CD8-positive, alpha-beta memory T cell (primary cell): Measurements from ENCODE around the gene ZNF217. TPM values are rescaled to one million over a fixed set of nuclear protein-coding genes. Genes with fewer than 3 reads are reported as not detected.

Experiments used
- CTCF ChIA-PET: fragments of 350-600 bp; sonication (Branson Sonifier 250); formaldehyde crosslinking; loops from one replicate; lab custom pipeline; 2021; ENCODE audit warnings: antibody characterized with exemption; lab: Charles Lee
- POLR2A ChIA-PET: fragments of 350-600 bp; sonication (Branson Sonifier 250); formaldehyde crosslinking; loops from one replicate; lab custom pipeline; 2021; ENCODE audit warnings: antibody characterized with exemption; lab: Charles Lee
- DNase-seq, 5 donors: peaks; one replicate each; pipeline versions ENCODE4 v3.0.0 to v3.0.0-alpha.2; 2020 to 2022; ENCODE audit warnings: mixed read lengths in 1 of 5
- H3K27ac ChIP-seq: one replicate; pipeline ENCODE4 v1.7.0; 2013; ENCODE audit warnings: low read depth, mild to moderate bottlenecking, low read length, moderate library complexity
- H3K27me3 ChIP-seq: 2 replicates; pipeline ENCODE4 v1.7.0; 2013; ENCODE audit warnings: low read length, mild to moderate bottlenecking; ENCODE audit not compliant: insufficient read depth, poor library complexity, severe bottlenecking
- H3K36me3 ChIP-seq: 2 replicates; pipeline ENCODE4 v1.7.0; 2013; ENCODE audit warnings: mild to moderate bottlenecking, low read length, moderate library complexity; ENCODE audit not compliant: insufficient read depth
- H3K4me1 ChIP-seq: 2 replicates; pipeline ENCODE4 v1.7.0; 2013; ENCODE audit warnings: mild to moderate bottlenecking, low read length, moderate library complexity; ENCODE audit not compliant: insufficient read depth
- H3K4me3 ChIP-seq: 2 replicates; pipeline ENCODE4 v1.7.0; 2013; ENCODE audit warnings: mild to moderate bottlenecking, low read length
- H3K9me3 ChIP-seq: 2 replicates; pipeline ENCODE4 v1.7.0; 2013; ENCODE audit warnings: mild to moderate bottlenecking, low read length
- H3K27ac Mint-ChIP-seq, 8 donors: one replicate each; pipeline ENCODE4 v1.8.0; 2020 to 2021; ENCODE audit warnings: mixed read lengths in 8 of 8, mild to moderate bottlenecking in 6 of 8, inconsistent platforms in 3 of 8, moderate library complexity in 3 of 8
- H3K27me3 Mint-ChIP-seq, 2 donors: one replicate each; pipeline ENCODE4 v1.8.0; 2020 to 2021; ENCODE audit warnings: mixed read lengths in 2 of 2, mild to moderate bottlenecking in 1 of 2, moderate library complexity in 1 of 2
- H3K36me3 Mint-ChIP-seq, 3 donors: one replicate each; pipeline ENCODE4 v1.8.0; 2020 to 2021; ENCODE audit warnings: mixed read lengths in 3 of 3, inconsistent platforms in 1 of 3, mild to moderate bottlenecking in 1 of 3
- H3K4me1 Mint-ChIP-seq, 3 donors: one replicate each; pipeline ENCODE4 v1.8.0; 2020 to 2021; ENCODE audit warnings: mixed read lengths in 3 of 3, inconsistent platforms in 1 of 3, mild to moderate bottlenecking in 1 of 3
- H3K4me3 Mint-ChIP-seq, 7 donors: one replicate each; pipeline ENCODE4 v1.8.0; 2020 to 2021; ENCODE audit warnings: mixed read lengths in 7 of 7, mild to moderate bottlenecking in 6 of 7, moderate library complexity in 4 of 7, inconsistent platforms in 2 of 7
- H3K9me3 Mint-ChIP-seq, 5 donors: one replicate each; pipeline ENCODE4 v1.8.0; 2020 to 2022; ENCODE audit warnings: mixed read lengths in 5 of 5, mild to moderate bottlenecking in 3 of 5, moderate library complexity in 2 of 5, inconsistent platforms in 1 of 5
- polyA plus RNA-seq: library from polyadenylated mRNA; unstranded; fragments of 300-500 nt; fragmentation: Illumina TruSeq; gene quantifications from one replicate; pipeline ENCODE4 v1.2.3, GENCODE V29; 2021
- total RNA-seq, 2 experiments: library from RNA; stranded (reverse); gene quantifications; one replicate each; pipeline ENCODE4 v1.2.3, GENCODE V29; 2021

ZNF217 gene
- total and polyA plus RNA-seq, 3 experiments from 2014 or later = 24.0 to 54.3 (median 52.5) TPM

GRCh38 chr20:53575481-53576194, 18.0 kb downstream of the ZNF217 start:
- Mint-ChIP-seq H3K4me1 (peaks cover 84 to 98% (median 94%) of the 10 kb centered on the region in 3 donors), H3K27me3 (no peaks in the 10 kb centered on the region), H3K9me3 (no peaks in the 10 kb centered on the region), H3K4me3 (peak overlapping the region; percentile 62 to 87 (median 71)), H3K36me3 (peaks cover 17 to 98% (median 38%) of the 10 kb centered on the region in 3 donors), H3K27ac (peak overlapping the region; percentile 74 to 94 (median 90))
- Histone ChIP-seq H3K36me3 (peaks cover 46% of the 10 kb centered on the region), H3K27me3 (no peaks in the 10 kb centered on the region), H3K9me3 (no peaks in the 10 kb centered on the region), H3K4me3 (no peak overlapping the region), H3K4me1 (peaks cover 80% of the 10 kb centered on the region), H3K27ac (peak overlapping the region; percentile 4)
- POLR2A ChIA-PET = interaction anchor here (0.6 to 0.9 kb wide), 2 partner anchors 211 to 364 kb away, joined by 5 read pairs; no protein-coding TSS in a partner anchor
- CTCF ChIA-PET = interaction anchor here (1.0 to 8.9 kb wide), 5 partner anchors 10 to 381 kb away, joined by 3 to 83 read pairs (median 4); no protein-coding TSS in a partner anchor
- DNase-seq = no peak

GRCh38 chr20:53574819-53575218, 18.8 kb downstream of the ZNF217 start:
- Histone ChIP-seq H3K27me3 (no peaks in the 10 kb centered on the region), H3K27ac (no peak overlapping the region), H3K36me3 (peaks cover 52% of the 10 kb centered on the region), H3K4me3 (no peak overlapping the region), H3K9me3 (no peaks in the 10 kb centered on the region), H3K4me1 (peaks cover 76% of the 10 kb centered on the region)
- Mint-ChIP-seq H3K9me3 (no peaks in the 10 kb centered on the region), H3K27me3 (no peaks in the 10 kb centered on the region), H3K4me1 (peaks cover 83 to 98% (median 94%) of the 10 kb centered on the region in 3 donors), H3K4me3 (peak overlapping the region; percentile 8 to 87 (median 44)), H3K27ac (peak overlapping the region; percentile 74 to 94 (median 90)), H3K36me3 (peaks cover 21 to 97% (median 39%) of the 10 kb centered on the region in 3 donors)
- POLR2A ChIA-PET = interaction anchor here (0.9 kb wide), 1 partner anchor 365 kb away, joined by 5 read pairs; no protein-coding TSS in a partner anchor
- CTCF ChIA-PET = interaction anchor here (1.0 to 8.9 kb wide), 4 partner anchors 9 to 382 kb away, joined by 3 to 83 read pairs (median 4); no protein-coding TSS in a partner anchor
- no peak for DNase-seq

- H3K27ac ChIP-seq = no peak overlapping the region
- Mint-ChIP-seq H3K4me1 (peaks cover 82 to 98% (median 97%) of the 10 kb centered on the region in 3 donors), H3K27ac (peak overlapping the region in 6 of 8 donors; percentile 82 to 97 (median 92)), H3K27me3 (no peaks in the 10 kb centered on the region), H3K4me3 (peak overlapping the region; percentile 8 to 87 (median 44)), H3K36me3 (peaks cover 21 to 97% (median 40%) of the 10 kb centered on the region in 3 donors), H3K9me3 (no peaks in the 10 kb centered on the region)
- H3K4me1 ChIP-seq = peaks cover 71% of the 10 kb centered on the region
- DNase-seq = no peak
- ChIA-PET CTCF (interaction anchor here (1.7 kb wide), 1 partner anchor 9 kb away, joined by 4 read pairs; no protein-coding TSS in a partner anchor), POLR2A (interaction anchor here (0.9 kb wide), 1 partner anchor 365 kb away, joined by 5 read pairs; no protein-coding TSS in a partner anchor)
- H3K9me3 ChIP-seq = no peaks in the 10 kb centered on the region
- H3K36me3 ChIP-seq = peaks cover 55% of the 10 kb centered on the region
- H3K27me3 ChIP-seq = no peaks in the 10 kb centered on the region
- H3K4me3 ChIP-seq = no peak overlapping the region
These were observed 19.3 kb downstream of the ZNF217 start for GRCh38 chr20:53574259-53574789.

- no peaks in the 10 kb centered on the region for H3K27me3 Mint-ChIP-seq
- POLR2A ChIA-PET = no interaction called here
- peak overlapping the region in 4 of 7 donors; percentile 3 to 42 (median 30) for H3K4me3 Mint-ChIP-seq
- no peak overlapping the region for H3K27ac ChIP-seq
- no peak overlapping the region for H3K4me3 ChIP-seq
- H3K9me3 ChIP-seq = no peaks in the 10 kb centered on the region
- peaks cover 53% of the 10 kb centered on the region for H3K36me3 ChIP-seq
- H3K27ac Mint-ChIP-seq = peak overlapping the region; percentile 38 to 97 (median 58)
- no peak for DNase-seq
- CTCF ChIA-PET = interaction anchor here (2.9 kb wide), 1 partner anchor 368 kb away, joined by 8 read pairs; no protein-coding TSS in a partner anchor
- no peaks in the 10 kb centered on the region for H3K27me3 ChIP-seq
- H3K4me1 ChIP-seq = peaks cover 45% of the 10 kb centered on the region
- peaks cover 68 to 92% (median 89%) of the 10 kb centered on the region in 3 donors for H3K4me1 Mint-ChIP-seq
- no peaks in the 10 kb centered on the region for H3K9me3 Mint-ChIP-seq
- H3K36me3 Mint-ChIP-seq = peaks cover 21 to 96% (median 37%) of the 10 kb centered on the region in 3 donors
These were observed 21.9 kb downstream of the ZNF217 start for GRCh38 chr20:53571555-53572286.

- DNase-seq = no peak
- H3K27me3 ChIP-seq = no peaks in the 10 kb centered on the region
- Mint-ChIP-seq H3K4me3 (peak overlapping the region in 5 of 7 donors; percentile 2 to 33 (median 17)), H3K36me3 (peaks cover 14 to 94% (median 31%) of the 10 kb centered on the region in 3 donors), H3K27ac (peak overlapping the region; percentile 38 to 92 (median 80)), H3K27me3 (no peaks in the 10 kb centered on the region), H3K4me1 (peaks cover 57 to 86% (median 78%) of the 10 kb centered on the region in 3 donors), H3K9me3 (no peaks in the 10 kb centered on the region)
- H3K4me3 ChIP-seq = no peak overlapping the region
- peaks cover 35% of the 10 kb centered on the region for H3K4me1 ChIP-seq
- CTCF ChIA-PET = interaction anchor here (0.8 to 2.9 kb wide), 2 partner anchors 136 to 369 kb away, joined by 3 to 8 read pairs; no protein-coding TSS in a partner anchor
- H3K36me3 ChIP-seq = peaks cover 45% of the 10 kb centered on the region
- POLR2A ChIA-PET = interaction anchor here (1.1 kb wide), 1 partner anchor 73 kb away, joined by 5 read pairs; no protein-coding TSS in a partner anchor
- no peak overlapping the region for H3K27ac ChIP-seq
- no peaks in the 10 kb centered on the region for H3K9me3 ChIP-seq
These were observed 23.0 kb downstream of the ZNF217 start for GRCh38 chr20:53570446-53571276.

- Histone ChIP-seq H3K4me3 (no peak overlapping the region), H3K27me3 (no peaks in the 10 kb centered on the region), H3K27ac (no peak overlapping the region), H3K9me3 (no peaks in the 10 kb centered on the region), H3K36me3 (peaks cover 37% of the 10 kb centered on the region), H3K4me1 (peaks cover 26% of the 10 kb centered on the region)
- H3K9me3 Mint-ChIP-seq = no peaks in the 10 kb centered on the region
- H3K4me3 Mint-ChIP-seq = peak overlapping the region in 4 of 7 donors; percentile 5 to 56 (median 41)
- H3K4me1 Mint-ChIP-seq = peaks cover 48 to 83% (median 69%) of the 10 kb centered on the region in 3 donors
- peaks cover 7 to 94% (median 30%) of the 10 kb centered on the region in 3 donors for H3K36me3 Mint-ChIP-seq
- peak overlapping the region; percentile 65 to 91 (median 76) for H3K27ac Mint-ChIP-seq
- POLR2A ChIA-PET = interaction anchor here (1.1 kb wide), 1 partner anchor 74 kb away, joined by 5 read pairs; no protein-coding TSS in a partner anchor
- CTCF ChIA-PET = interaction anchor here (0.8 to 3.7 kb wide), 2 partner anchors 137 to 346 kb away, joined by 3 to 9 read pairs; no protein-coding TSS in a partner anchor
- no peaks in the 10 kb centered on the region for H3K27me3 Mint-ChIP-seq
- DNase-seq = no peak
These were observed 23.9 kb downstream of the ZNF217 start for GRCh38 chr20:53569606-53570307.
